ENCODE measurements around the gene FAM83B. TPM values are rescaled to one million over a fixed set of nuclear protein-coding genes. Genes with fewer than 3 reads are reported as not detected.
"Not testable (repeated sequence)": the region's sequence is repeated elsewhere in the genome, so short reads cannot be mapped to it uniquely, and the experiment has no call there.

FAM83B gene
- total RNA-seq, 1 donor from 2014 or later = not detected

DNA sequence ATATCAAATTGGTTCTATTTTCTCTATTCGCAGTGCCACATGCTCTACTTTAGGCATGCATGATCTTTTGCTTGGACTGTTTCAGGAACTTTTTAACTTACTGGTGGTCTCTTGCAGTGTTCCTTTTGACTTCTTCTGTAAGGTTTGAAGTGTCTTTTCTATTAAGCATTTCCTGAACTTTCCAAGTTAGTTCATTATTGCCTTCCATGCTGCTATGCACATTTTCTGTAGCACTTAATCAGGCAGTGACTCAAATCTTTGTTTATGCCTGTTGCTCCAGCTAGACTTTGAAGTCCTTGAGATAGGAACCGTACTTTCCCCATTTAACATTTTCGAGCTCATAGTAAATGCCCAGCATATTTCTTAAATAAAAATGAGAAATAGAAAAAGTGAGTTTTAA, 52.2 kb downstream of the FAM83B start:
- DNase-seq (ENCODE audit: low read depth in 2 of 2) = no peak

- DNase-seq (ENCODE audit: low read depth in 2 of 2) = no peak
Observed at GRCh38 chr6:54899442-54899841, 52.9 kb downstream of the FAM83B start.

DNA sequence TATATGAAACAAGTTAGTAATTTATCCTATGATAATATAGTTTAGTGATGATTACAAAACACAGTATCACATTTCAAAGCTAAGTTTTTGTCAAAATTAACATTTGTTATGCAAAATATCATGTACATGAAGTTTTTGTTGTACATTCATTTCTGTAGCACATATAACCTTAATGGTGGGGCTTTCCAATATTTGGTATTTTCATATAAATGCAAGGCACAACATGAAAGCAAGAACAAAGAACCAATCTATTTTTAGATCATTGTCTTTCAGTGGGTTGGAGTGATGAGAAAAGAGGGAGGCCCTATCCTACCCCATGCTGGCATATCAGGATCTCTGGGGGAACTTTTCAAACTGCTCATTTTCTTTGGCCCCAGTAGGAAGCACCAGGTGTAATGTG, 53.4 kb downstream of the FAM83B start:
- DNase-seq (ENCODE audit: low read depth in 2 of 2) = no peak

- no peak for DNase-seq (ENCODE audit: low read depth in 2 of 2)
Observed at GRCh38 chr6:54900666-54901065, 54.1 kb downstream of the FAM83B start.

- DNase-seq (ENCODE audit: low read depth in 2 of 2) = no peak
Observed at GRCh38 chr6:54903884-54904283, 57.3 kb downstream of the FAM83B start.

DNA sequence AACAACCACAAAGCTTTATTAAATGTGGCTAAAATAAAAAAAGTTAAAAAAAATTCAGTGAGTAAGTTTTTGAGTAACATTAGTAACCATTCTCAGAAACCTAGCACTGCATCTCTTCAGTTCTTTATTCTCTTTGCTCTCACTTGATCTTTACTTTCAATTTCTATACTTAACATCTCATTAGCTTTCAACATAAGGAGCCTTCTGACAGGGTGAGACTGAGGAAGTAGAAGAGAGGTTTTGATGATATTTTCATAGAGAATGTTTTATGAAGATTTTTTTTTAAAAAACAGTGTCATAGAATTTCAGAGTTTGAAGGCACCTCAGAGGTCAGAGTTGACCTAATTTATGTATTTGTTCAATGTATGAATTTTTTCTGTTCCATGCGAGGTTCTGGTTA, 60.8 kb downstream of the FAM83B start:
- no peak for DNase-seq (ENCODE audit: low read depth in 2 of 2)

- no peak for DNase-seq (ENCODE audit: low read depth in 2 of 2)
Observed at GRCh38 chr6:54909184-54909583, 62.6 kb downstream of the FAM83B start.

DNA sequence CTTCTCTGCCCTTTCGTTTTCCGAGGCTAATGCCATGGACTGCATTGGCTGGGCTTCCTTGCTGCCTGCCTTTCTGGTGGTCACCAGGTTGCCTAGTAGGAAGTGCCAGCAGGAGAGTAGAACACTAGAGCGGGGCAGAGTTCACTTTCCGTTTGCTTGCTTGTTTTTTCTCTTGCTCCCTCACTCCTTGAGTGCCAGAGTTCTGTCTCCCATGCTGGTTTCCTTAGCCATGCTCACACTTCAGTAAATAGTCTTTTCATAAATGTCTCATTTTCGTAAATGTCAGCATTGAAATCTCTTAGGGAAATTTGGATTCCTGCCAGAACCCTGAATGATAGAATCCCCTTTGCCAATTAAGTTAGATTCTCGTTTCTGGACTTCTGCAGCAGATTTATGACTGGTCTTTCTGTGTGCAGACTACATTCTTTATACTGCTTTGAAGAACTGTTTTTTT, 63.9 kb downstream of the FAM83B start:
- DNase-seq (ENCODE audit: low read depth in 2 of 2) = no peak

DNA sequence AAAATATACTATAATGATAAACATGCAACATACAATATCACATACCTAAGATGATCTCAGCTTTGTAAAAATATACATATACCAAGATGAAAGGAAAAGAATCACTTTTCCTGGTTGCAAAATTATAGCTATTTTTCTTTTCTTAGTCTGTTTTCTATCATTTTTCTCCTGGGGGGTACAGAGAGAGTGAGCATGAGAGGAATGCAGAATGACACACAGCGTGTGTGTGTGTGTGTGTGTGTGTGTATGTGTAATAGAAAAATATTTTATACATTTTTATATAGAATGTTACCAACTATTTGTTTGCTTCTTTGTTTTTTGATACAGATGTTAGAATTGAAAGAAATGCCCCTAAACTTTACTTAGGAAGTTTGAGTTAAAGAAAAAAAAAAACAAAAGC, 64.3 kb downstream of the FAM83B start:
- no peak for DNase-seq (ENCODE audit: low read depth in 2 of 2)

- no peak for DNase-seq (ENCODE audit: low read depth in 2 of 2)
Observed at GRCh38 chr6:54913211-54913610, 66.6 kb downstream of the FAM83B start.

DNA sequence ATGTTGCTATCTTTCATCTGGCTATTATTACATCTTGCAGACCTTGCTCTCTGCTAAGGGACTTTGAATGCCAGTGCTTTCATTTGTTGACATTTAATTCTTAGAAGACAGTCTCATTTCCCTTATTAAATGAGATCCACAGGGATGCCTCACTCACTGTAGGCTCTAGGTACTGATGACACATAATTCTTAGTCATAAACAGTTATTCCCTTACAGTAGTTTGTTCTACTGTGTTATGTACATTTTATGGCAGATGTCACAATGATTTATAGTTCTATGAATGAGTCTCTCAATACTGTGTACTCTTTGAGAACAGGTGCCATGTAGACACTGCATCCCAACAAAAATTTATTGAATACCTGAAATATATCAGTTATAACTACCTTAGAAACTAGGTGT, 70.3 kb downstream of the FAM83B start:
- no peak for DNase-seq (ENCODE audit: low read depth in 2 of 2)

DNA sequence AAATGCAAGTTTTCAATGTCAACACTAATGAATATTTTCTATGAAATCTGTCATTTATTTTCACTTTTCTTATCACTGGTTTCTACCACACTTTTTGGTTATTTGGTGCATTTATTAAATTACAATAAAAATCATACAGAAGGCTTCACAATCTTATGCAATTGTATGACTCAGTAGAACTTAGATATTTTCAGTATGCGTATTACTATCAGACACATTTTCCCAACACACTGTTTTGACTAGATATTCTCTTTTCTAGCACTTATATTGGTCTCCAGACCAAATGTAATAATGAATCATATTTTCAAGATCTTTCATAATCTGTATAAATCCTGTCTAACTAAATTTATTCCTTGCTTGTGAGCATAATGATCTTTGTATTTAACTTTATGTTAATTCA, 74.1 kb downstream of the FAM83B start:
- DNase-seq (ENCODE audit: low read depth in 2 of 2) = no peak

DNA sequence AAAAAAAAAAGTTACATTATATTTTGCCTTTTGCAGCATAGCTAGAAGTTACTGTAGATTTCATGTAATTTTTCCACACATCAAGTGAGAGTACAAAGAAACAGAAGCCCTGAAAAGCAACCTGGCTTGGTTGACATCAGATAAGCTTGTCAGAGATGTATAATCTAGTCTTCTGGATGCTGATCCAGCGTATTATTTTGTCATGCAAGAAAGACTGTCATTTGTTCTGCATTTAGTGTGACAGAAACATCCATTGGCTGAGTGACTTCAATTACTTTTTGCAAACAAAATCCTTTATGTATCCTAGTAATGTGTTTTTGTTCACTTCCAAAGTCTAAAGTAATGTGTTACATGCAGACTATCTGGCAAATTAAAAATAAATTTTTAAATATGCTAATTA, 75.3 kb downstream of the FAM83B start:
- DNase-seq (ENCODE audit: low read depth in 2 of 2) = no peak

DNA sequence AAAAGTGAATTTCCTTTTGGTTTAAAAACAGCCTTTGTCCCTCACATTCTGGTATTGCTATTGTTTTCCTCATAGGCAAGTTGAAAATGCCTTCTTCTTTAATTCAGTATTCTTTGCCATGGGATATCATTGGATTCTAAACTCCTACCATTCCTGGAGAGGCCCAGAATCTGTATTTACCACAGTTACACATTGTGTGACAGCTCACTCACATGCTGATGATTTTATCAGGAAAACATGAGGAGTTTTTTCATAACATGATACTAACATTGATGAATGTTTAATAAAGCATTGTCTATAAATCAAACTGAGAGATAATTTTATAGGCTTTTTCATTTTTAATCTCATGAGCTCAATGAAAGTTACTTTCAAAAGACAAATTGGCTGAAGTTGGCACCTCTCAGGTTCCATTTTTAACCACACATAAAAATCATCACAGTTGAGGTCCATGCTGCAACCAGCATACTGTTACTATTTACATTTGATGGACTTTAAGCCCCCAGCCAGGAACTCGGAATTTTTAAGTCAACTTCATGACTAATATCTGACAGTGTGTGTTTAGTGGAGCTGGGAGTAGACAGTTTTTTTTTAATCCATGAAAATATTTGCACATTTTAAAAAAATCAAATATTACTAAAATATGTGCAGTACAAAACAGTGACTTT, 82.8 kb downstream of the FAM83B start:
- no peak for DNase-seq (ENCODE audit: low read depth in 2 of 2)

DNA sequence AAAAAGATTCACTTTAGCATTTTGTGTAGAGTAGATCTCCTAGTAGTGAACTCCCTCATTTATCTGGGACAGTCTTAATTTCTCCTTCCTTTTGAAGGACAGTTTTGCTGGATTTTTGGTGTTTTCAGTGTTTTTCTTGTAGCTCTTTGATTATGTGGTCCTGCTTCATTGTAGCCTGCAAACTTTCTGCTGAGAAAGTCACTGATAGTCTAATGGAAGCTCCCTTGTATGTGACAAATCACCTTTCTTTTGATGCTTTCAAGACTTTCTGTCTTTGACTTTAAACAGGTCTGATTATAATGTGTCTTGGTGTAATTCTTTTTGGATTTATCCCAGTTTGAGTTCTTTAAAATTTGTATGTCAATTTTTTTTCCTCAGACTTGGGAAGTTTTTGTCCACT, 86.1 kb downstream of the FAM83B start:
- no peak for DNase-seq (ENCODE audit: low read depth in 2 of 2)

GRCh38 chr6:54935739-54936138, 89.2 kb downstream of the FAM83B start:
- DNase-seq (ENCODE audit: low read depth in 2 of 2) = no peak

DNA sequence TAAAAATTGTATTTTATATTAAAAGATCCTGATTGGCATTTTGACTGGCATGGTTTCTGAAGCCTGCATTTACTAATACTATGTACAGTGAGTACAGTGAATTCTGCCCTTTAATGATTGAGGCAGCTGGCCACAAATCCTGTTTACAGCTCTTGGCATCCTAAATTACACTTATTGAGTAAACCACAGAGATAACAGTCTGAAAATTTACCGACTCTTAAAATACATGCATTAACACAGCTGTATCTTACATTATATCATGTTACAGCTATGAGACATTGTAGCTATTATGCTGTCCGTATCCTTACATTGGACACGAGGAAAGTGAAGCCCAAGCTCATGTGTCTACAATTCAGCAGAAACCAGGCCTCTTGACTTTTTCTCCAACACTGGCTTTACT, 90.8 kb downstream of the FAM83B start:
- no peak for DNase-seq (ENCODE audit: low read depth in 2 of 2)

- DNase-seq (ENCODE audit: low read depth in 2 of 2) = no peak
Observed at GRCh38 chr6:54957698-54958097, 111.1 kb downstream of the FAM83B start.

DNA sequence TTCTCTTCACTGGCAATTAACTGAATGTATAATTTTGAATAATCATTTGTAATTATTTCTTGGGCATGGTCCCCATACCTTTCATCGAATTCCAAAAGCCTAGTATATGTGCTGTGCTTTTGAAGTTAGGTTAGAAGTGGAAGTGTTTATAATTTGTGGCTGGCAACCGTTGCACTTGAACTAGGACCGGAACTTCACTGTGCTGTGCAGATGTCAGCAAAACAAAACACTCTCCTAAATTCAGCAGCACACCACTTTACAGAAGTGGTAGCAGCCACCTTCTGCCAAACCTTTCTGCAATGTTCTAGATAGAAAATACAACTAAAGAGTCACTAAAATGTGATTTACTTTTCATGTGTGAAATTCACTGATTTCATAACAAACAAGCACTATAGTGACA, 111.9 kb downstream of the FAM83B start:
- DNase-seq (ENCODE audit: low read depth in 2 of 2) = no peak

- DNase-seq (ENCODE audit: low read depth in 2 of 2) = no peak
Observed at GRCh38 chr6:54959820-54960219, 113.2 kb downstream of the FAM83B start.

DNA sequence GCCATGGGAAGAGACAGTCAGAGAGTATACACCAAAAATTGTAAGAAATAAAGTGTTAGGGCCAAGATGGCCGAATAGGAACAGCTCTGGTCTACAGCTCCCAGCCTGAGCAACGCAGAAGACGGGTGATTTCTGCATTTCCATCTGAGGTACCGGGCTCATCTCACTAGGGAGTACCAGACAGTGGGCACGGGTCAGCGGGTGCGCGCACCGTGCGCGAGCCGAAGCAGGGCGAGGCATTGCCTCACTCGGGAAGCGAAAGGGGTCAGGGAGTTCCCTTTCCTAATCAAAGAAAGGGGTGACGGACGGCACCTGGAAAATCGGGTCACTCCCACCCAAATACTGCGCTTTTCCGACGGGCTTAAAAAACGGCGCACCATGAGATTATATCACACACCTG, 114.8 kb downstream of the FAM83B start:
- DNase-seq (ENCODE audit: low read depth in 2 of 2) = not testable (repeated sequence)

GRCh38 chr6:54970337-54970736, 123.8 kb downstream of the FAM83B start:
- no peak for DNase-seq (ENCODE audit: low read depth in 2 of 2)

DNA sequence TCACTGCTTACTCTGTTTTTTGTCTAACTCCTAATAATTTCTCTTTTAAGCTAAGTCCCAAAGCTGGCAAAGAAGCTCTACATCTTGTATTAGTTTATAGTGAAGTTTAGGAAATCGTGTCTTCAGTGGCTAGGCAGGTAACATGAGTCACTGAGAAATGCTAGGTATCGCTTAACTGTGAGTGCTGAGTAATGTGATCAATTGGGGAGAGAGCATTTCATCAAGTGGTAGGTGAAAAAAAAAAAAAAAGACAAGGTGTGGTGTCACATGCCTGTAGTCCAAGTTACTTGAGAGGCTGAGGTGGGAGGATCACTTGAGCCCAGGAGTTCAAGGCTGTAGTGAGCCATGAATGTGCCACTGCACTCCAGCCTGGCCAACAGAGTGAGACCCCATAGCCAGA, 125.3 kb downstream of the FAM83B start:
- DNase-seq (ENCODE audit: low read depth in 2 of 2) = no peak

- DNase-seq (ENCODE audit: low read depth in 2 of 2) = not testable (repeated sequence)
Observed at GRCh38 chr6:54979161-54979560, 132.6 kb downstream of the FAM83B start.

Data from lung microvascular endothelial cell (primary cell).